NCI-H1092 (cell line): Measurements from ENCODE around the gene SRRM3.
"Not testable (repeated sequence)": the region's sequence is repeated elsewhere in the genome, so short reads cannot be mapped to it uniquely, and the experiment has no call there.

Experiments used
- DNase-seq: peaks from one replicate; lab custom pipeline; 2025; lab: John Stamatoyannopoulos, UW

Gene SRRM3

GRCh38 chr7:76315364-76315763 is 113.7 kb downstream of the SRRM3 start:
- DNase-seq = no peak

- no peak for DNase-seq
Measured at GRCh38 chr7:76316984-76317781, 115.5 kb downstream of the SRRM3 start.

GRCh38 chr7:76317782-76318487 is 116.2 kb downstream of the SRRM3 start:
- DNase-seq = peak; percentile 97

GRCh38 chr7:76318488-76319353 is 117.0 kb downstream of the SRRM3 start:
- peak; percentile 26 for DNase-seq

- no peak for DNase-seq
Measured at GRCh38 chr7:76325092-76325491, 123.4 kb downstream of the SRRM3 start.

GRCh38 chr7:76325811-76326210 is 124.1 kb downstream of the SRRM3 start:
- DNase-seq = no peak

GRCh38 chr7:76326646-76327233 is 125.0 kb downstream of the SRRM3 start:
- DNase-seq = no peak

GRCh38 chr7:76327610-76328009 is 125.9 kb downstream of the SRRM3 start:
- no peak for DNase-seq

GRCh38 chr7:76328389-76328788 is 126.7 kb downstream of the SRRM3 start:
- DNase-seq = no peak

GRCh38 chr7:76329479-76329878 is 127.8 kb downstream of the SRRM3 start:
- no peak for DNase-seq

- no peak for DNase-seq
Measured at GRCh38 chr7:76330261-76330660, 128.6 kb downstream of the SRRM3 start.

- DNase-seq = no peak
Measured at GRCh38 chr7:76330673-76331072, 129.0 kb downstream of the SRRM3 start.

- no peak for DNase-seq
Measured at GRCh38 chr7:76332078-76332477, 130.4 kb downstream of the SRRM3 start.

- no peak for DNase-seq
Measured at GRCh38 chr7:76333511-76334101, 131.9 kb downstream of the SRRM3 start.

GRCh38 chr7:76334320-76334967 is 132.7 kb downstream of the SRRM3 start:
- DNase-seq = no peak

- not testable (repeated sequence) for DNase-seq
Measured at GRCh38 chr7:76335417-76335816, 133.7 kb downstream of the SRRM3 start.

- no peak for DNase-seq
Measured at GRCh38 chr7:76336094-76336493, 134.4 kb downstream of the SRRM3 start.
